HG03039 (cell line): ENCODE results near the gene UNC5C.

Experiments
- ATAC-seq: cut with Tn5 transposase; IDR thresholded peaks from one replicate; pipeline ENCODE4 v1.9.1; 2021; ENCODE audit warnings: mild to moderate bottlenecking, moderate library complexity; ENCODE audit not compliant: unreplicated experiment

UNC5C gene

DNA sequence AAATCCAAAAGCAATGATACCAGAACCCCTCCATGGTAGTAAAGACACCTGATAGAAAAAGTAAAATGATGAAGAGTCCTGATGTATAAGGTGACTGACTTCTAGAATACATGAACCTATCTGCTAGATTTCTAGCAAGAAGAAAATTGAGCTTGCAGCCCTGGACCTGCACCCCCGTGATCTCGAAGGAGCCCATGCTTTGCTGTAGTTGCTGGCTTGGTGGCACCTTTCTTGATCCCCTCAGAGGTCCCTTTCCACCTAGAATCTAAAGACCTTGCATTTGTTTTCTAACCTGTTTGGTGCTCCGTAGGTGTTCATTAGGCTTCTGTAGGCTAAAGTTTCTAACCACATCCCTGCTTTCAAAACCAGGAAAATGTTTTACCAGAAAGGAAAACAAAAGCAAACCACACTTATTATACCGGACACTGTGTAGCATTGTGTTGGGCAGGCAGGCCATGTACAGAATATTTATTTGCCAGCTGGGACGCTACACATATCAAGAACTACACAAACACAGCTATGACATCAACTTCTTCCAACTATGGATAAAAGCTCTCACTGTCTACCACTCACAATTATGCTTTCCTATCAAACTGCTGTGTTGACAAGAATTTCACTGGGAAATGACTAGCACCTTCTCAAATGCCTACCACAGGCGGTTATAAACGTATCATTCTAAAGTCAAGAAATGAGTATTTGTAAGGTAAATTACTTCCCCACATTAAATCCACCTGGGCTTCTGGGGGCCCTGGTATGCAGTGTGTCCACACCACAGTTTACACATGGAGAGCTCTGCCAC lies 316.2 kb downstream of the UNC5C start:
- no peak for ATAC-seq

DNA sequence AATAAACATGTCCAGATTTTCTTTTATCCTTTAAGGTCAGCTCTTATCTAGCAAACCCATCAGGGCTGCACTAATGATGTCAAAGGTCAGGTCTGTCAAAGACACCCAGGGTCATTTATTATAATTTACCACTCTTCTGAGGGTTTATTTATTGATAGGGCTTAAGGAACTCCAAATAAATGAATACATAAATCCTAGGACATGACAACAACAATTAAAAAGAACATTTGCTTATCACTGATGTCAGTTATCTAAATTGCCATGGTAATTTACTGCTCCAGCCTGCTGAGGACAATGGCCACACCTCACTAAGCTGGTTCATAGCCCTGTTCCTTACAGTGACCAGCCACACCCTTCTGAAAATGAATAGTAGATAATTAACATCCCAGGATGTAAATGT lies 317.1 kb downstream of the UNC5C start:
- ATAC-seq, result no peak

DNA sequence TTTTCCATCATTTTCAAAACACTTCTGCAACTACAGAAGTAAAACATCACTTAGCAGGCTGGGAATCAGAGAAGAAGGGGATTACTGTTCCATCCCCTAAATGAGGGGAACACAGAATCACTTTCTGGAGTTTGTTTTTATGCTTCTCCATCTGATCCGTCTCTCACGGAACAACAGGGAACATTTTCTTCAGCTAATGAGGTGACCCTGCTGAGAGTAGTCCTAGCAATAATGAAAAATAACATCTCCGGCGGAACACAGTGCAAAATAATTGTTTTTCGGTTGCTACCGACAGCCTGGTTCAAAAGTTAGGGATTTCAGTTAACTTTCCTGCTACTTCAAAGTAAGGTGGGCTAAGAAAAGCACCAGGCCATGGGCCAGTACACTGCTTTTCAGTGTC lies 322.9 kb downstream of the UNC5C start:
- no peak for ATAC-seq

DNA sequence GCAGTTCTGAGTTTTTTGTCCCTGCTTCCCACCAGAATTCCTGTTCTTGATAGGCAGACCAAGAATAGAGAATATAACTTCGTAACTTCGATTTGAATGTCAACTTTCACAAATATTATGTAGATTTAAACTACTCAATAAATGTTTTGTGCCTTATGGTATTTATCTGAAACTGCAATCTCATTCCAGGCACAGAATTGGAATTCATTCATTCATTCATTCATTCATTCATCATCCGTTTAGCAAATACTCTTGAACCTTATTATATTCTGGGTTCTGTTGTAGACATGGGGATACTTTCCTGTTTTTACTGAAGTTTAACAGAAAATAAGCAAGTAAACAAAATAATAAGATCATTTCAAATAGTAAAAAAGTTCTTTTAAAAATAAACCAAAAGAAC lies 324.4 kb downstream of the UNC5C start:
- no peak for ATAC-seq

DNA sequence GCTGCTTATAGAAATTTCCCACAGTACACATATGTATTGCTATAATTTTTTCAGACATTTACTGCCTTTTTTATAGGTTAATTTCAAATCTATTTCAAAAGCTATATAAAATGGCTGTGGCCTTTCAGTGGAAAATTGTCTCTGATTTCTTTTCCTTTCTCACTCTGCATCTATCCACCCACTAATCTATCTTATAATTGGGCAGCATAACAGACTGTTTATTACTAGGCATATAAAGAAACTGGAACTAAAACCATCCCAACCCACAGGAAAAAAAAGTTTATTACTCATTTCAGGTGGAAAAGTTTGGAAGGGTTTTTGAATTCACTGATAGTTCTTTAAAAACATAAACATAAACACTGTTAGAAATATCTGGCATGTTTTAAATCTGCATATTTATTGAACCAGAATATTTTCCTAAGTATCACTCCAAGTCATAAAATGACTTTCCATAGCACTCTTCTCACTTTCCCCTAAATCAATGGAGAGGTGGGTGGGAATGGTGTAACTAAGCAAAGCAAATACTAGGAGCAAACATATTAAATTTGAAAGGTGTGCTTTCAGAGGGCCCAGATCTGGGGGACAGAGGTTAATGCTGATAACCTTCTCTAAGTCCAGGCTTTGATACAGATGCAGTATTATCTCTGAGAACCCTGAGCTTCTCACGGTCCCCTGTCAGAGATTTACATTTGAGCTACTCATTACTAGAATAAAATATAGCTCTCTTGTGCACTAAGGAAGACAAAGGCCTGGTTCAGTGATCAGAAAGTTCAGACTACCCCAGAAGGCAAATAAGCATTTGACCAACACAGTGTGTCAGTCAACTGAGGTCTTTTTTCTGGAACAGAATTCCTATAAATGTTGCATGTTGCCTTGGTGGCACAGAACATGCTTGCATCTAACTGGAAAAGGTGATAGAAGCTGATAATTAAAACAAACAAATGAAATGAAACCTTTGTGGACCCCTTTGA lies 328.3 kb downstream of the UNC5C start:
- ATAC-seq, result no peak

DNA sequence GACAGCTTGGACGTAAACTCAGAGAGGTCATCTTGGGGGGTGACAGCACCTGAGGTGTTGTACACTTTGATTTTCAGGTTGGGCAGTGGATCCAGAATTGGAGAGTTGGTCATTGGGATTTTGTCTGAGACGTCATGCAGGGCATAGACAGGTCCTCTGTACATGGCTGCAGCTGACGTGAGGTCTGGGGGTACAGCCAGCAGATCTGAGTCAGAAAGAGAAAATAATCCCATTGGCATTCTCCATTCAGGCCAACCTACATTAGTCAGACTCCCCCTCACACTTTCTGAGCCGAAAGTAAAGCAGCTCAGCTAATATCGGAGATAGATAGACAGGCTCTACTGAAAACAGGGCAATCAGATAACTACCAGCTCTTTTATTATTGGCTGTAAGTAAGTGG lies 329.7 kb downstream of the UNC5C start:
- ATAC-seq, result no peak

DNA sequence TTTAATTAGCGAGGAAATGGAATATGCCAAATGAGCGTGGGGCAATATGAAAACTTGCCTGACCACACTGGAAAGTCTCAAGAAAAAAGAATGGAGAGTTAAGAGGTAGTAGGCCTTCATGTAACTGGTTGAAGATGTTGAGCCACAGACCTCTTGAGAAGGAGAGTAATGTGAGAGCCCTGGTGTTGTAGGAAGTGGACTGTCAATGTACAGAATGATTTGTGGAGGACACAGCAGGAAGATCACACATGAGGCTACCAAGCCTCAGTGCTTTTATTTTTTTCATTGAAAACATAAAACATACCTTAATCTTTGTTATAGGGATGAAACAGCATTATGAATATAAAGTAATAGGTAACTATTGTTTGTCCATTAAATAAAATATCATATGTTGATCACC lies 331.6 kb downstream of the UNC5C start:
- no peak for ATAC-seq

DNA sequence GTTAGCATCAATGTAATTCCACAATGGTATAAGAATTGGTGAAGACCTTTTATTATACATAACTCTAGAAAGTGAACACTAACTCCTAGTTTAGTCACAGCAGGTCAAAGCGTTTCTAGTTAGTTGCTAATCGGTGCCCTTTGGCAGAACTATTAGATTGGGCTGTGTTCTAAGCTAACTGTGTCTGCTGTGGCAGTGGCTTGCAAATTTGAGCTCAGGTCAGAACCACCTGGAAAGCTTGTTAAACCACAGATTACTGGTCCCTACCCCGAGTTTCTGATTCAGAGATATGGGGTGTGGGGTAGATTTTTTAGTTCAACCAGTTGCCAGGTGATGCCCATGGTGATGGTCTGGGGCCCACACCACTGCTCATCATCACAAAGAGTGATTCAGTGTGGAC lies 332.1 kb downstream of the UNC5C start:
- no peak for ATAC-seq

DNA sequence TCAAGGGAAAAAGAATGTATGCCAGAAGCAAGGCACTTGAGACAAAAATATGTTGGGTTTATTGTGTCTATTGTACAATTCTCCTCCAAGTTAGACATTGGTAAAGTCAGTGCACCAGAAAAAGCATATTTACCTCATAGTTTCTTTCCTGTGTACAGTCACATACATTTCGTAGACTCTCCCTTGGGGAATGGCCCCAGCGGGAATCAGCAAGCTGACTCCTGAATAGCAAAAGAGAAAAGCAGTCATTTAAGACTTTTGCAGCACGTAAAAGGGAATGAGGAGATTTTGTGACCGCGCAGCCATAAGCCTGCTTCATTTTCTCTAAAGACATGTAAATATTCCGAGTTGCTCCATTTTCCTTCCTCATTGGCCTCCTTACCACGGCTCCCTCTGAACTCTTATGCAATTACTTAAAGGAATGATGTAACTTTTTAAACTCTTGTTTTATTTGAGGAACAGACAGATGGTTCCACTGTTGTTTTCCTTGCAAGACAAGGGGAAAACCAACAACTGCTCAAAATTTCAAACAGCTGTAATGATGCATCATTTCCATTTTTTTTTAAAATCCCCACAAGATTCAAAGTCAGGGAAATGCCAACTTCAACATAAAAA lies 332.7 kb downstream of the UNC5C start:
- no peak for ATAC-seq

DNA sequence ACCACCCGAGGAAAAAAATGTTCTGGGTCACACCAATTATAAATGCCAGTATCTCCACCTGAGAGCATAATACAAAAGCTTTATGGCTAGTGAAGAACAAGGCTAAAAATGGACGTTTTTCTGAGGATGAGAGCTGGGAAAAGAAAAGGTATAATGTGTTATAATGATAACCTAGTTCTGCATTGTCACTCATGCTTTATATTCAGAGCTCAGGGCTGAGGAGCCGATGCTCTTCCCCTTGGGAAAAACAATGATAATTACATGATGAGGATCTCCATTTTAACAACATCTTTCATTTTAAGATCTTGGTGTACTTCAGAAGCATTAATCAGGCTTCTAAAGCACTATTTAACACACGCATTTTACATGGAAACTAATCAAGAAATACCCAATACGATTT lies 333.7 kb downstream of the UNC5C start:
- no peak for ATAC-seq

DNA sequence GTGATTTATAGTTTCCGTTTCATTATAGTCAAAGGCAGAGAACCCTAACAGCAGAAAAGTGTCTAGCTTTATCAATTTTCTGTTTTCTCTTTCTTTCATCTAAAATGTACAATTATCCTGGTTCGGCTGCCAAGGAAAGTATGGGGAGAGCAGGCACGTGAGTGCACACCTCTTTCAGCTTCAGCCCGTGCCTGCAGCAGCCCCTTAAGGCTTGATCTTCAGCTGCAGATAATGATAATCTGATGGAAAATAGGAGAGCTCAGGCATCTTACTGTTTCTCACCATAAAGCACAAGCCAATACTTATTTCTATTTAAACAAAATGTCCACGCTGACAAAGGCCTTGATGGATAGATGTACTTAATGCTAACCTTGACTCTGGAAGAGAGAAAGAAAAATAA lies 334.4 kb downstream of the UNC5C start:
- no peak for ATAC-seq

DNA sequence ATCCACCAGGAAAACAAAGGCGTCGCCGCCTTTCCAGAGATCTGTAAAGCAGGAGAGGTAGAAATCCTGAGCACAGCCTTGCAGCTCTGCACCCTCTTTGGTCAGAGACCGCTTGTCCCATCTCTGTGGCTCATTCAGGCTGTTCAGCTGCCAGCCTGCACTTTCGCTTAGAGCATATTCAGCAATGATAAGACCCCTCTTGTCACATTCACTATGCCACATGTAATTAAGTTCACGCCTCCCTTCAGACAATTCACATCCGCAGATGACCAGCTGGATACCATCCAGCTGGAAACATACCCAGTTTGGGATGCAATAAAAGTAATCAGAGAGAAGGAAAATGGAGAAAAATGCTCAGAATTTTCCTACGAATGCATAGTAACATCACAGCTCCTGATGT lies 335.4 kb downstream of the UNC5C start:
- ATAC-seq, result no peak

DNA sequence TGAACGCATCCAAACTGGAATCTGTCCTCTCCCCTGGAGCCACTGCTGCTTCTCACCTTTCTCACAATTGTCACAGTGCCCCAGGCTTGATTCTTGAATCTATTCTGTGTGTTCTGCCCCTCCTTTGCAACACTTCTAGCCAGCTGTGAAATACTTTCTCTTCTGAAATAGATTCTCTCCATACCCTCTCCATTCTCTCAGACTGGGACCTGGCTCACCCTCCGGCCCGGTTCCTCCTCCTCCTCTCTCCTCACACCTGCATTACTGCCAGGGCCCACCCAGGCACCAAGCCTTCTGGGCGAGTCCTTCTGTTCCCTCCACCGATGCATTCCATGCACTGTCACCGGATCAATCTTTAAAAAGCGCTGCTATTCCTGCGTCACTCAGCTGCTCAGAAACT lies 336.1 kb downstream of the UNC5C start:
- no peak for ATAC-seq

DNA sequence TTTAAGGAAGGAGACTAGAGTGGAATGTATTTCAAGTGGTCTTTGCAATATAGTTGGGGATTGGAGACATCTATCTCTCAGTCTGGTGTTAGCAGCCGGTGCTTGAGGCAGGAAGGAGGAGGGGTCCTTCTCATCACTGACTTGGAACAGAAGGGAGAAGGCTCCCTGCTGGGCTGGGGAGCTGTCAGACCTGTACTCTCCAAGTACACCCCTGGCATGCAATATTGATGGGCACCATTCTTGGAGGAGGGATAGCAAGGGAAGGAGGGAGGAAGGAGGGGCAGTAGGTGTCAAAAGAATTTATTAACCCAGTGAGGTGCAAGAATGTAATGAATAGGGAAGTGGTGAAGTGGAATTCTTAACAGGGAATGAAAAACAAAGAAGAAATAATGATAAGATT lies 338.8 kb downstream of the UNC5C start:
- no peak for ATAC-seq

DNA sequence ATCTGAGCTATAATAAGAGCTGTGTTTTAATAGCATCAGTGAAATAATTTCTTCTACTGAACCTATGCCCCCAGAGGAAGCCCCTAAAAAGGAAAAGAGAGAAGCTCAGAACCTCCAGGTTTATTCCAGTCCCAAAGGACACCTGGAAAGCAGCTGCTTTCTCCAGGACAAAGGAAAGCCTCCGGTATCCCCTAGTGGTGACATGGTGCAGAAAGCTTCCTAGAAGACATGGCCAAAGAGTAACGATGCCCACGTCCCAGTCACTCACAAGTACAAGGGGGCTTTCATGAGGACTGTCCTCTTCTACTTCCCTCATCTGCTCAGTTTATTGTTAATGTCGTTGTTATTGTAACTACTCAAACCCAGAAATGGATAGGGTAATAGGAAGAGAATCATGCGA lies 343.9 kb downstream of the UNC5C start:
- ATAC-seq, result no peak

DNA sequence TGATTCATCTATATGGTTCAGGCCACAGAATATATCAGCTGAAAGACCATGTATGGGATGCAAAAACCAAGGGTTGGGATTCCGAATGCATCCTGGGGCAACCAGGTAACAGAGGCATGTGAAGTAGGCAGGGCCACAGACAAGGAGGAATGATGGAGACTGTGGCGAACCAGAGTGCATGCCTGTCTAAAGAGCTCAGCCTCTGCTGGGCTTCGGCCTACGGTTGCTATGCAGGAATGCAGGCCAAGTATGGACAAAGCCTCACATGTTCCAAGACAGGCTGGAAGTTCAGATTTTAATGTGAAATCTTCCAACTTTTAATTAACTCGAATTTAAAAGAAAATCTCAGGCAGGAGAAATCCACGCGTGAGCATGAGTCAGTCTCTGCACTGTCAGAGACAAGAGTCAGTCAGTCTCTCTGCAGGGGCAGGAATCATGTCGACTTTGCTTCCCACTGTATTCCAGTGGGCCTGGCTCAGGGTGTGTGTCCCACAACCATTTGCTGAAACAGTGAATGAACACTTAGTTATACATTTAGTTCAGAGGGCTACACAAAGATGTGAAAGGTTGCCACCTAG lies 344.4 kb downstream of the UNC5C start:
- no peak for ATAC-seq

DNA sequence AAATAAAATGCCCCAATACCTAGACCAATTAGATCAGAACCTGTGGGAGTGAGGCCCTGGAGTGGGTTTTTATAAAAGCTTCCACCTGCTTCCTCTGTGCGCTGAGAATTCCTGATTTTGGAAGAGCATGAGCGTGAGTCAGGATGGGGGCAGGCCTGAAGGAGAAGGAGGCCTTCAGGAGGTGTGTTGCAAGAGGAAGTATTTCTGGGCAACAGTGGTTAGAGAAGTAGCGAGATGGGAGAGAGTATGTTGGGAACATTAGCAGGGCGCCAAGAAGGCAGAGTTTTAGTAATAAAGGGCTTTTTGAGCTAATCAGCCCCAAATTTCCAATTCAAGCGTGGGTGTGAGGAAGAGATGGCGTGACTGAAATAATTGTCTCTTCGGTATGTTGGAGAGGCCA lies 349.8 kb downstream of the UNC5C start:
- ATAC-seq, result no peak

DNA sequence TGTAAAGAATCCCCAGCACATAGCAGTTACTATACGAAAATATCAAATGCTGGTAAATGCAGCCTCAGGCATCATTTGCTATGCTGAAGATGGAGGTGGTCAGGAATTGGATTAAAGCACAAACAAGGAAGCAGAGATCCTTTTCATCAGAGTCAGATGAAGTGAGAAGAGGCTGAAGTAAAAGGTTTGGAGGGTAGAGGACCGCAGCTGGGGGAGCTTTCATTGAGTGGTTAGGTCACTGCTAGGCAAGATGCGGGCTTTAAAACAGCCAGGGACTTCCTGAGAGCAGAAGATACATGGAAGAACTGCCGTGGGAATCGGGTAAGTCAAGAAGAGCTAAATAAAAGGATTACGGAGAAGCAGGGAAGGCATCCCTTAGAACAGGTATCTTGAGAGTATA lies 351.4 kb downstream of the UNC5C start:
- ATAC-seq, result no peak

DNA sequence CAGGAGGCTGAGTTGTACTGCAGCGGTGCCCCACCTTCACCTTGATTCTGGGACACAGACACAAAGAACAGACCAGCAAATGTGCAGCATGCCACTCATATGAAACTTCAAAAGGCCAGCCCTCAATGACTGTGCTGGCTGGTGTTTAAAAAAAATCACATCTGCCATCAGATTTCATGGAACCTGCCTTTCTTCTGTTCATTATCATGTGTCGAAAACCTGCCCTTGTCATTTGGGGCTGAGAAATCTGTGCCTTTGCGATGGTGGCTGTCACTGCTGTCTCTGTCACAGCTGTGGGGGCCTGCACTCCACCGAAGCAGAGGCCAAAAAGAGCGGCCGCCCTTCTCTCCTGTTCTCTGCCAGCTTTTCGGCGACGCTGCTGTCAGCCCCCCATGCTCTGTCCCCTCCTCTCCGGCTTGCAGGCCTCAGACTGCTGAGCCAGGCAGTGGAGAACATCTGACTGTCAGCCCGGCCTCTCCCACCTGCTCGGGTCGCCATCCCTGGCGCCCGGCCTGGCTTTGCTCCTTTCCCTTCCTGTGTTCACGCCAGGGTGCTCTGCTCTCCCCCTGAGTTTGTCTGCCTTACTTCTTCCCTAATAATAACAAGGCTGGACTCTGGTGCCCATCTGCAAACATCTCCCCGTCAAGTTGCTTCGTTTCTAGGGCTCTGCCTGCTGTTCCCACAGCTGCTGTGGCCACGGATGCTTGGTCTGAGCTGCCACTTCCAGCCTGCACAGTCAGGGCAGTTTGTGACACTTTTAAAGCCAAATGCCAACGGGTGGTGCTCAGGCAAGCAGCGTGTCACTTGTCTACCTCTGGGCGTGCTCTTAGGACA lies 355.2 kb downstream of the UNC5C start:
- ATAC-seq, result no peak

DNA sequence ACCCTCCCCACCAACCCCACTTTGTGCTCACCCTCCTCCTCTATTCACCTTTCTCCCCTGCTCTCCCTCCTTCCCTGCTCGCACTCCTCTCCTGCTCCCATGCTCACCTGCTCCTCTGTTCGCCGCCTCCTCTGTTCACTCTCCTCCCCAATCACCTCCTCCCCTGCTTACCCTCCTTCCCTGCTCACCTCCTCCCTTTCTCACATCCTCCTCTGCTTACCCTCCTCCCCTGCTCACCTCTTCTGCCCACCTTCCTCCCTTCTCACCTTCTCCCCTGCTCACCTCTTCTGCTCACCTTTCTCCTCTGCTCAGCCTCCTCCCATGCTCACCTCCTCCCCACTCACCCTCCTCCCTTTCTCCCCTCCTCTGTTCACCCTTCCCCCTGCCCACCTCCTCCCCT lies 357.2 kb downstream of the UNC5C start:
- ATAC-seq, result no peak
